ENCODE data around the gene CTIF.

GRCh38 chr18:48558248-48558647, 19.4 kb downstream of the CTIF start:
- TF ChIP-seq POLR2AphosphoS5 (IDR thresholded peaks at IDR 0.05) (no peak), CTCF (IDR thresholded peaks at IDR 0.05) (no peak)

Data from transverse colon (tissue), 4 donors.